ENCODE results near the gene ABCC6.
"Not testable (repeated sequence)": the region's sequence is repeated elsewhere in the genome, so short reads cannot be mapped to it uniquely, and the experiment has no call there.

The ABCC6 gene

GRCh38 chr16:16154281-16154951 is 68.9 kb downstream of the ABCC6 start:
- no peak overlapping the region for H2AFZ ChIP-seq
- H3K4me1 ChIP-seq = no peaks in the 10 kb centered on the region
- H3K27ac ChIP-seq = no peak overlapping the region
- H3K79me2 ChIP-seq = peaks cover 2% of the 10 kb centered on the region
- no peaks in the 10 kb centered on the region for H3K27me3 ChIP-seq (ENCODE audit: control insufficient read depth, insufficient read depth, low read length)
- TF ChIP-seq CTCF (IDR thresholded peaks at IDR 0.05) = no peak
- H3K9me3 ChIP-seq (ENCODE audit: control insufficient read depth, low read length) = no peaks in the 10 kb centered on the region
- no peak overlapping the region for H3K4me3 ChIP-seq (ENCODE audit: low read depth, low read length)
- H3K36me3 ChIP-seq (ENCODE audit: control insufficient read depth, insufficient read depth, low read length) = no peaks in the 10 kb centered on the region
- H3K9ac ChIP-seq = no peak overlapping the region
- H3K4me2 ChIP-seq (ENCODE audit: low read length) = no peak overlapping the region

- H3K79me2 ChIP-seq; H3K9me3 ChIP-seq (ENCODE audit: control insufficient read depth, low read length); H3K27me3 ChIP-seq (ENCODE audit: control insufficient read depth, insufficient read depth, low read length); H3K4me1 ChIP-seq; H2AFZ ChIP-seq; H3K9ac ChIP-seq; H3K27ac ChIP-seq; H3K36me3 ChIP-seq (ENCODE audit: control insufficient read depth, insufficient read depth, low read length); H3K4me2 ChIP-seq (ENCODE audit: low read length); H3K4me3 ChIP-seq (ENCODE audit: low read depth, low read length): not testable (repeated sequence)
Measured at GRCh38 chr16:16153000-16153399, 70.3 kb downstream of the ABCC6 start.

GRCh38 chr16:16151315-16151714 is 72.0 kb downstream of the ABCC6 start:
- Histone ChIP-seq H3K4me1 (no peaks in the 10 kb centered on the region), H3K27ac (no peak overlapping the region), H3K9ac (no peak overlapping the region), H2AFZ (no peak overlapping the region), H3K79me2 (no peaks in the 10 kb centered on the region), H3K36me3 (ENCODE audit: control insufficient read depth, insufficient read depth, low read length) (no peaks in the 10 kb centered on the region), H3K27me3 (ENCODE audit: control insufficient read depth, insufficient read depth, low read length) (no peaks in the 10 kb centered on the region), H3K4me3 (ENCODE audit: low read depth, low read length) (no peak overlapping the region), H3K9me3 (ENCODE audit: control insufficient read depth, low read length) (no peaks in the 10 kb centered on the region), H3K4me2 (ENCODE audit: low read length) (no peak overlapping the region)
- TF ChIP-seq CTCF (IDR thresholded peaks at IDR 0.05) = no peak

- no peak overlapping the region for H3K4me2 ChIP-seq (ENCODE audit: low read length)
- H3K36me3 ChIP-seq (ENCODE audit: control insufficient read depth, insufficient read depth, low read length) = no peaks in the 10 kb centered on the region
- no peak for TF ChIP-seq CTCF (IDR thresholded peaks at IDR 0.05)
- H3K9me3 ChIP-seq (ENCODE audit: control insufficient read depth, low read length) = no peaks in the 10 kb centered on the region
- H3K79me2 ChIP-seq = no peaks in the 10 kb centered on the region
- no peak overlapping the region for H2AFZ ChIP-seq
- no peak overlapping the region for H3K9ac ChIP-seq
- no peak overlapping the region for H3K4me3 ChIP-seq (ENCODE audit: low read depth, low read length)
- no peak overlapping the region for H3K27ac ChIP-seq
- no peaks in the 10 kb centered on the region for H3K4me1 ChIP-seq
- H3K27me3 ChIP-seq (ENCODE audit: control insufficient read depth, insufficient read depth, low read length) = no peaks in the 10 kb centered on the region
Measured at GRCh38 chr16:16150878-16151152, 72.5 kb downstream of the ABCC6 start.

- H3K27ac ChIP-seq = no peak overlapping the region
- no peaks in the 10 kb centered on the region for H3K36me3 ChIP-seq (ENCODE audit: control insufficient read depth, insufficient read depth, low read length)
- no peak overlapping the region for H3K9ac ChIP-seq
- TF ChIP-seq CTCF (IDR thresholded peaks at IDR 0.05) = no peak
- no peaks in the 10 kb centered on the region for H3K9me3 ChIP-seq (ENCODE audit: control insufficient read depth, low read length)
- no peak overlapping the region for H2AFZ ChIP-seq
- no peak overlapping the region for H3K4me2 ChIP-seq (ENCODE audit: low read length)
- H3K4me1 ChIP-seq = no peaks in the 10 kb centered on the region
- no peak overlapping the region for H3K4me3 ChIP-seq (ENCODE audit: low read depth, low read length)
- no peaks in the 10 kb centered on the region for H3K79me2 ChIP-seq
- no peaks in the 10 kb centered on the region for H3K27me3 ChIP-seq (ENCODE audit: control insufficient read depth, insufficient read depth, low read length)
Measured at GRCh38 chr16:16150117-16150877, 73.0 kb downstream of the ABCC6 start.
